ENCODE data around the gene DGKD. TPM values are rescaled to one million over a fixed set of nuclear protein-coding genes. Genes with fewer than 3 reads are reported as not detected.
A peak's percentile ranks its signal among the peaks of the same experiment; 100 is the strongest.

Gene DGKD
- total and polyA plus RNA-seq, 4 donors = 26.0 to 75.0 (median 43.8) TPM

DNA sequence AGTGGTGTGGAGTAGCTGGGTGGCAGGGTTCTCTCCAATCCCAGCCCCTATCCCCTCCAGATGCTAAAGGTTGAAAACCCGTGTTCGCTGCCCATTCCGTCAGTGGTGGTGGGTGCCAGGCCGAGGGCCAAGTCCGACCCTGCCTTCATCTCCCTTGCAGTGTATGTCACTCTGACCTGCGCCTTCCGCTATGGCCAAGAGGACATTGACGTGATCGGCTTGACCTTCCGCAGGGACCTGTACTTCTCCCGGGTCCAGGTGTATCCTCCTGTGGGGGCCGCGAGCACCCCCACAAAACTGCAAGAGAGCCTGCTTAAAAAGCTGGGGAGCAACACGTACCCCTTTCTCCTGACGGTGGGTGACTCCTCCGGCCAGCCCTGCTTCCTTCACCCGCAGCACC, 33.8 kb upstream of the DGKD start:
- Histone ChIP-seq H3K27me3 (ENCODE audit: control insufficient read depth, insufficient read depth, low read length) (no peaks in the 10 kb centered on the region), H3K4me1 (ENCODE audit: control insufficient read depth, insufficient read depth, low read length) (no peaks in the 10 kb centered on the region), H3K27ac (ENCODE audit: low read depth, low read length) (no peak overlapping the region), H3K9me3 (ENCODE audit: control insufficient read depth, insufficient read depth, low read length) (no peaks in the 10 kb centered on the region), H3K4me3 (ENCODE audit: low read depth, low read length) (no peak overlapping the region), H3K36me3 (ENCODE audit: control insufficient read depth, insufficient read depth, low read length) (no peaks in the 10 kb centered on the region)
- 97% methylated on average over 15 of the region's 17 CpGs for WGBS (ENCODE audit: insufficient coverage)
- DNase-seq (ENCODE audit: low read depth in 4 of 6, low spot score in 6 of 6) = no peak

DNA sequence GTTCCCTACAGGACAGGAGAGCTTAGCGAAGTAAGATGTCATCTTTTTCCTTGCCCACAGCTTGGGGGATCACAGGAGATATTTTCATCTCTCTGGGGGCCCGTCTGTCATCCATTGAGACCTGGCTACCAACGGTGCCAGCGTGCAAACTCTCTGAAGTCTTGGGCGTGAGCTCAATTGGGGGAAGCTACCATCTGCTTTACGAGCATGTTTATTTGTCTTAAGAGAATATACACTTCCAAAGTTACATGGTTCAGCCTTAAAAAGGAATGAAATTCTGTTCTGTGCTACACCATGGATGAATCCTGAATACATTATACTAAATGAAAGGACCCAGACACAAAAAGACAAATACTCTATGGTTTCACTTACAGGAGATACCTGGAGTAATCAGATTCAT, 33.1 kb upstream of the DGKD start:
- peak in 2 of 6 donors; percentile 76 to 88 for DNase-seq (ENCODE audit: low read depth in 4 of 6, low spot score in 6 of 6)

GRCh38 chr2:233323851-233324250, 30.4 kb upstream of the DGKD start:
- WGBS (ENCODE audit: insufficient coverage) = 89% methylated on average over 3 of the region's 8 CpGs
- no peaks in the 10 kb centered on the region for H3K36me3 ChIP-seq (ENCODE audit: control insufficient read depth, insufficient read depth, low read length)
- H3K27me3 ChIP-seq (ENCODE audit: control insufficient read depth, insufficient read depth, low read length) = no peaks in the 10 kb centered on the region
- no peak overlapping the region for H3K27ac ChIP-seq (ENCODE audit: low read depth, low read length)
- DNase-seq (ENCODE audit: low read depth in 4 of 6, low spot score in 6 of 6) = no peak
- H3K9me3 ChIP-seq (ENCODE audit: control insufficient read depth, insufficient read depth, low read length) = no peaks in the 10 kb centered on the region
- no peak overlapping the region for H3K4me3 ChIP-seq (ENCODE audit: low read depth, low read length)
- peaks cover 5% of the 10 kb centered on the region for H3K4me1 ChIP-seq (ENCODE audit: control insufficient read depth, insufficient read depth, low read length)

More for the DNA sequence above, 33.1 kb upstream of the DGKD start:
- no peak overlapping the region for H3K27ac ChIP-seq (ENCODE audit: low read depth, low read length)
- no peaks in the 10 kb centered on the region for H3K9me3 ChIP-seq (ENCODE audit: control insufficient read depth, insufficient read depth, low read length)
- H3K4me1 ChIP-seq (ENCODE audit: control insufficient read depth, insufficient read depth, low read length) = peaks cover 5% of the 10 kb centered on the region
- no peaks in the 10 kb centered on the region for H3K36me3 ChIP-seq (ENCODE audit: control insufficient read depth, insufficient read depth, low read length)
- WGBS (ENCODE audit: insufficient coverage) = 67% methylated on average over 1 of the region's 6 CpGs
- no peak overlapping the region for H3K4me3 ChIP-seq (ENCODE audit: low read depth, low read length)
- H3K27me3 ChIP-seq (ENCODE audit: control insufficient read depth, insufficient read depth, low read length) = no peaks in the 10 kb centered on the region

DNA sequence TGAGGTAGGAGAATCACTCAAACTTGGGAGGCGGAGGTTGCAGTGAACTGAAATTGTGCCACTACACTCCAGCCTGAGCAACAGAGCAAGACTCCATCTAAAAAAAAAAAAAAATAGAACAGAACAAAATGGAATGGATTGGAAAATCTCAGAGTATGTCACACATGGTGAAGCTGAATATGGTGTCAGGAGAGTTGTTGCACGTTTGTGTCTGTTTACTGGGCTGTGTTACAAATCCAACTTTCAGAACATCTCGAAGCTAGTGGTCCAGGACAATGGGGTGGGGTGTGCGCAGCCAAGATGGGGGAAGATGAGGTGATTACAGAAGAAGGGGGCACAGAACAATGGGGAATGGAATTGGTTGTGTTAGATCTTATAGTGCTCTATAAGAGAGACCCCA, 29.0 kb upstream of the DGKD start:
- no peaks in the 10 kb centered on the region for H3K9me3 ChIP-seq (ENCODE audit: control insufficient read depth, insufficient read depth, low read length)
- DNase-seq (ENCODE audit: low read depth in 4 of 6, low spot score in 6 of 6) = no peak
- no peak overlapping the region for H3K27ac ChIP-seq (ENCODE audit: low read depth, low read length)
- no peaks in the 10 kb centered on the region for H3K27me3 ChIP-seq (ENCODE audit: control insufficient read depth, insufficient read depth, low read length)
- no peak overlapping the region for H3K4me3 ChIP-seq (ENCODE audit: low read depth, low read length)
- no peaks in the 10 kb centered on the region for H3K36me3 ChIP-seq (ENCODE audit: control insufficient read depth, insufficient read depth, low read length)
- WGBS (ENCODE audit: insufficient coverage) = 62% methylated on average over 3 of the region's 4 CpGs
- peaks cover 5% of the 10 kb centered on the region for H3K4me1 ChIP-seq (ENCODE audit: control insufficient read depth, insufficient read depth, low read length)

DNA sequence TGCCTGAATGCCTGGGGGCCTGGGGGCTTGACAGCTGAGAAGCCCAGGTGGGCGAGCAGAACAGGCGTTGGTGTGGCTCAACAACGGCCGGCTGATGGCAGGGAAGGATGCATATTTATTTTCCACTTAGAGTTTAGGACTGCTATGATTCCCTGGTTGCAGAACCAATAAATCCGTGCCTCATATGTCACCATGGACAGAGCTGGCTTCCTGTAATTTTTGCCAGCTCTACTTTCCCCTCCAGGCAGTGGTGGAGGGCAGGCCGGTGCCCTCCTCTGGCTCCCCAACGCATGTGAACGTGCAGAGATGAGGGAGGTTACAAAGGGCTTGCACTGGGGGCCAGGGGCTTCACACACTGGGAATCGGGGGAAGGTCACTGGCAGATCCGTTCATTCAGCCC, 28.5 kb upstream of the DGKD start:
- Histone ChIP-seq H3K27ac (ENCODE audit: low read depth, low read length) (no peak overlapping the region), H3K4me1 (ENCODE audit: control insufficient read depth, insufficient read depth, low read length) (peaks cover 5% of the 10 kb centered on the region), H3K9me3 (ENCODE audit: control insufficient read depth, insufficient read depth, low read length) (no peaks in the 10 kb centered on the region), H3K36me3 (ENCODE audit: control insufficient read depth, insufficient read depth, low read length) (no peaks in the 10 kb centered on the region), H3K4me3 (ENCODE audit: low read depth, low read length) (no peak overlapping the region), H3K27me3 (ENCODE audit: control insufficient read depth, insufficient read depth, low read length) (no peaks in the 10 kb centered on the region)
- WGBS (ENCODE audit: insufficient coverage) = 79% methylated on average over 3 of the region's 10 CpGs
- no peak for DNase-seq (ENCODE audit: low read depth in 4 of 6, low spot score in 6 of 6)

- WGBS (ENCODE audit: insufficient coverage) = 89% methylated on average over 7 of the region's 8 CpGs
Measured at GRCh38 chr2:233326500-233326899, 27.8 kb upstream of the DGKD start.

GRCh38 chr2:233328922-233329321, 25.4 kb upstream of the DGKD start:
- Histone ChIP-seq H3K9me3 (ENCODE audit: control insufficient read depth, insufficient read depth, low read length) (no peaks in the 10 kb centered on the region), H3K27me3 (ENCODE audit: control insufficient read depth, insufficient read depth, low read length) (no peaks in the 10 kb centered on the region), H3K27ac (ENCODE audit: low read depth, low read length) (no peak overlapping the region), H3K4me1 (ENCODE audit: control insufficient read depth, insufficient read depth, low read length) (peaks cover 5% of the 10 kb centered on the region), H3K4me3 (ENCODE audit: low read depth, low read length) (no peak overlapping the region), H3K36me3 (ENCODE audit: control insufficient read depth, insufficient read depth, low read length) (no peaks in the 10 kb centered on the region)
- WGBS (ENCODE audit: insufficient coverage) = no CpG with 5 or more reads among the region's 4 CpGs
- no peak for DNase-seq (ENCODE audit: low read depth in 4 of 6, low spot score in 6 of 6)

More at GRCh38 chr2:233326500-233326899, 27.8 kb upstream of the DGKD start:
- Histone ChIP-seq H3K4me1 (ENCODE audit: control insufficient read depth, insufficient read depth, low read length) (peaks cover 5% of the 10 kb centered on the region), H3K4me3 (ENCODE audit: low read depth, low read length) (no peak overlapping the region), H3K36me3 (ENCODE audit: control insufficient read depth, insufficient read depth, low read length) (no peaks in the 10 kb centered on the region), H3K27me3 (ENCODE audit: control insufficient read depth, insufficient read depth, low read length) (no peaks in the 10 kb centered on the region), H3K27ac (ENCODE audit: low read depth, low read length) (no peak overlapping the region), H3K9me3 (ENCODE audit: control insufficient read depth, insufficient read depth, low read length) (no peaks in the 10 kb centered on the region)
- no peak for DNase-seq (ENCODE audit: low read depth in 4 of 6, low spot score in 6 of 6)

GRCh38 chr2:233329489-233330135, 24.7 kb upstream of the DGKD start:
- H3K4me1 ChIP-seq (ENCODE audit: control insufficient read depth, insufficient read depth, low read length) = peaks cover 5% of the 10 kb centered on the region
- no peaks in the 10 kb centered on the region for H3K9me3 ChIP-seq (ENCODE audit: control insufficient read depth, insufficient read depth, low read length)
- peak in 1 of 6 donors; percentile 26 for DNase-seq (ENCODE audit: low read depth in 4 of 6, low spot score in 6 of 6)
- H3K36me3 ChIP-seq (ENCODE audit: control insufficient read depth, insufficient read depth, low read length) = no peaks in the 10 kb centered on the region
- H3K27me3 ChIP-seq (ENCODE audit: control insufficient read depth, insufficient read depth, low read length) = no peaks in the 10 kb centered on the region
- no peak overlapping the region for H3K4me3 ChIP-seq (ENCODE audit: low read depth, low read length)
- H3K27ac ChIP-seq (ENCODE audit: low read depth, low read length) = no peak overlapping the region
- 51% methylated on average over 4 of the region's 7 CpGs for WGBS (ENCODE audit: insufficient coverage)

GRCh38 chr2:233331536-233331935, 22.8 kb upstream of the DGKD start:
- H3K27me3 ChIP-seq (ENCODE audit: control insufficient read depth, insufficient read depth, low read length) = no peaks in the 10 kb centered on the region
- no peak overlapping the region for H3K4me3 ChIP-seq (ENCODE audit: low read depth, low read length)
- H3K36me3 ChIP-seq (ENCODE audit: control insufficient read depth, insufficient read depth, low read length) = no peaks in the 10 kb centered on the region
- no peak overlapping the region for H3K27ac ChIP-seq (ENCODE audit: low read depth, low read length)
- no peaks in the 10 kb centered on the region for H3K9me3 ChIP-seq (ENCODE audit: control insufficient read depth, insufficient read depth, low read length)
- WGBS (ENCODE audit: insufficient coverage) = 92% methylated on average over 12 of the region's 15 CpGs
- peak in 1 of 6 donors; percentile 20 for DNase-seq (ENCODE audit: low read depth in 4 of 6, low spot score in 6 of 6)
- no peaks in the 10 kb centered on the region for H3K4me1 ChIP-seq (ENCODE audit: control insufficient read depth, insufficient read depth, low read length)

- no peak for DNase-seq (ENCODE audit: low read depth in 4 of 6, low spot score in 6 of 6)
- no CpG with 5 or more reads among the region's 4 CpGs for WGBS (ENCODE audit: insufficient coverage)
- no peaks in the 10 kb centered on the region for H3K9me3 ChIP-seq (ENCODE audit: control insufficient read depth, insufficient read depth, low read length)
- no peaks in the 10 kb centered on the region for H3K4me1 ChIP-seq (ENCODE audit: control insufficient read depth, insufficient read depth, low read length)
- H3K27ac ChIP-seq (ENCODE audit: low read depth, low read length) = no peak overlapping the region
- H3K4me3 ChIP-seq (ENCODE audit: low read depth, low read length) = no peak overlapping the region
- H3K36me3 ChIP-seq (ENCODE audit: control insufficient read depth, insufficient read depth, low read length) = no peaks in the 10 kb centered on the region
- H3K27me3 ChIP-seq (ENCODE audit: control insufficient read depth, insufficient read depth, low read length) = no peaks in the 10 kb centered on the region
Measured at GRCh38 chr2:233332125-233332524, 22.2 kb upstream of the DGKD start.

All from spinal cord (tissue), 10 donors.